ENCODE results near the gene ERMAP.
A peak's percentile ranks its signal among the peaks of the same experiment; 100 is the strongest.
"Not testable (repeated sequence)": the region's sequence is repeated elsewhere in the genome, so short reads cannot be mapped to it uniquely, and the experiment has no call there.

The ERMAP gene

DNA sequence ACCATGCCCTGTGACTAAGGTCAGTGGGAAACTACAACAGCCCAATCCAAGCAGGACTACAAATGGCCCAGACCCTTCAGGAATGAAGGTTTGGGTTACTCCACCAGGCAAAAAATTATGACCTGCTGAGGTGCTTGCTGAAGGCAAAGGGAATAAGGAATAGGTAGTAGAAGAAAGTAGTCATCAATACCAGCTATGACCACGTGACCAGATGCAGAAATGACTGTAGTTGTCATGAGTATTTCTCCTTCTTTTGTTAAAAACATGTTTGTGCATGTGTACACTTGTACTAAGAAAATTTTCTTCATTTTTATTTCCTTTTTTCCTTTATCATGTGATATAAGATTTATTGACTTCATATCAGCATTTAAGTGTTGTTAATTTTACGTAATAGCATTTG is 52.3 kb downstream of the ERMAP start:
- not testable (repeated sequence) for DNase-seq

DNA sequence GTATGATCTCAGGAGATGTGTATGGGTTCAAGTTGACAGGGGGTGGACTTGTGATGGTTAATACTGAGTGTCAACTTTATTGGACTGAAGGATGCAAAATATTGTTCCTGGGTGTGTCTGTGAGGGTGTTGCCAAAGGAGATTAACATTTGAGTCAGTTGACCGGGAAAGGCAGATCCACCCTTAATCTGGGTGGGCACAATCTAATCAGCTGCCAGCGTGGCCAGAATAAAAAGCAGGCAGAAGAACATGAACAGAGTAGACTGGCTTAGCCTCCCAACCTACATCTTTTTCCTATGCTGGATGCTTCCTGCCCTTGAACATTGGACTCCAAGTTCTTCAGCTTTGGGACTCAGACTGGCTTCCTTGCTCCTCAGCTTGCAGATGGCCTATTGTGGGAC is 52.8 kb downstream of the ERMAP start:
- DNase-seq = not testable (repeated sequence)

DNA sequence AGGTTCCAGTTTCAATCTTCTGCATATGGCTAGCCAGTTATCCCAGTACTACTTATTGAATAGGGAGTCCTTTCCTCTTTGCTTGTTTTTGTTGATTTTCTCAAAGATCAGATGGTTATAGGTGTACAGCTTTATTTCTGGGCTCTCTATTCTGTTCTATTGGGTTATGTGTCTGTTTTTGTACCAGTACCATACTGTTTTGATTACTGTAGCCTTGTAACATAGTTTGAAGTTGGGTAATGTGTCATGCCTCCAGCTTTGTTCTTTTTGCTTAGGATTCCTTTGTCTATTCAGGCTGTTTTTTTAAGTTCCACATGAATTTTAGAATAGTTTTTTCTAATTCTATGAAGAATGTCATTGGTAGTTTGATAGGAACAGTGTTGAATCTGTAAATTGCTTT is 56.2 kb downstream of the ERMAP start:
- DNase-seq = not testable (repeated sequence)

DNA sequence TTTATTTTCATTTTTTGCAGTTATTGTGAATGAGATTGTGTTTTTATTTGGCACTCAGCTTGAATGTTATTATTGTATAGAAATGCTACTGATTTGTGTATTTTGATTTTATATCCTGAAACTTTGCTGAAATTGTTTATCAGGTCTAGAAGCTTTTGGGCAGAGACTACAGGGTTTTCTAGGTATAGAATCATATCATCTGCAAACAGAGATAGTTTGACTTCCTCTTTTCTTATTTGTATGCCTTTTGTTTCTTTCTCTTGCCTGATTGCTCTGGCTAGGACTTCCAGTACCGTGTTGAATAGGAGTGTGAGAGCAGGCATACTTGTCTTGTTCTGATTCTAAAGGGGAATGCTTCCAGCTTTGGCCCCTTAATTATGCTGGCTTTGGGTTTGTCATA is 56.7 kb downstream of the ERMAP start:
- DNase-seq = no peak

DNA sequence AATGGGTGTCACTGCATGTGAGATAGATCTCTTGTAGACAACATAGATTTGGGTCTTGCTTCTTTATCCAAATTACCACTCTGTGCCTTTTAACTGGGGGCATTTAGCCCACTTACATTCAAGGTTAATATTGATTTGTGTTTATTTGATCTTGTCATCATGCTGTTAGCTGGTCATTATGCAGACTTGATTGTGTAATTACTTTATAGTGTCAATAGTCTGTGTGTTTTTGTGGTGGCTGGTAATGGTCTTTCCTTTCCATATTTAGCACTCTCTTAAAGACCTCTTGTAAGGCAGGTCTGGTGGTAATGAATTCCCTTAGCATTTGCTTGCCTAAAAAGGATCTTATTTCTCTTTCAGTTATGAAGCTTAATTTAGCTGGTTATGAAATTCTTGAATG is 59.1 kb downstream of the ERMAP start:
- DNase-seq = no peak

DNA sequence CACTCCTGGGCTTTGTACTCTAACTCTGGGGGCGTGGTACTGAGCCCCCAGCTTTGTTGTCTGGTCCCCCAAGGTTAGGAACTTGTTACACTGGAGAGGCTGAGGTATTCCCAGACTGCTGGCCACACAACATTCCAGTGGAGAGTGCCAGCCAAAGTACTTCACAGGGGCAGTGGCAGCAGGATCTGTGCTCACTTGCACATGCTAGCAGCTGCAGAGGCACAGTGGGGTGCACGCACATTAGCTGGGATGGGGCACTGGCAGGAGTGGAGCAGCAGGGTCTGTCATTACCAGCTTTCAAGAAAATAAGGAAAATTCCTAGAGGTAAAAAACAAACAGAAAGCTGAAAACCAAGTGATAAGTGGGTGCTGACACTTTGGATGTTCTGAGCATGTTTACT is 60.5 kb downstream of the ERMAP start:
- no peak for DNase-seq

DNA sequence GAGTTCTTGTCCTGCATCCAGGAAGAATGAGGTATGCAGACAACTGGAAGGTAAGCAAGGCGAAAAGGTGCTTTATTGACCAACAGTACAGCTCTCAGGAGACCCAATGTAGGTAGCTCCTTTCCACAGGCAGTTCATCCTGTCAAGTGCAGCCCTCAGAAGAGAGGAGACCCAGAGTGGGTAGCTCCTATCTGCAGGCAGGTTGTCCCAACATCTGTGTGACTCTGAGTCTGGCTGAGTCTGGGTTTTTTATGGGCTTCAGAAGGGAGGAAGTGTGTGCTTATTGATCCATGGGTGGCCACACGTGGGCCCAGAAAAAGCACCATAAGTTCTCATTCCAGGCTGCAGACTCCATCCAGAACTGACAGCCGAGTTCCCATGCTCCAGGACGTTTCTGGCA is 63.5 kb downstream of the ERMAP start:
- no peak for DNase-seq

DNA sequence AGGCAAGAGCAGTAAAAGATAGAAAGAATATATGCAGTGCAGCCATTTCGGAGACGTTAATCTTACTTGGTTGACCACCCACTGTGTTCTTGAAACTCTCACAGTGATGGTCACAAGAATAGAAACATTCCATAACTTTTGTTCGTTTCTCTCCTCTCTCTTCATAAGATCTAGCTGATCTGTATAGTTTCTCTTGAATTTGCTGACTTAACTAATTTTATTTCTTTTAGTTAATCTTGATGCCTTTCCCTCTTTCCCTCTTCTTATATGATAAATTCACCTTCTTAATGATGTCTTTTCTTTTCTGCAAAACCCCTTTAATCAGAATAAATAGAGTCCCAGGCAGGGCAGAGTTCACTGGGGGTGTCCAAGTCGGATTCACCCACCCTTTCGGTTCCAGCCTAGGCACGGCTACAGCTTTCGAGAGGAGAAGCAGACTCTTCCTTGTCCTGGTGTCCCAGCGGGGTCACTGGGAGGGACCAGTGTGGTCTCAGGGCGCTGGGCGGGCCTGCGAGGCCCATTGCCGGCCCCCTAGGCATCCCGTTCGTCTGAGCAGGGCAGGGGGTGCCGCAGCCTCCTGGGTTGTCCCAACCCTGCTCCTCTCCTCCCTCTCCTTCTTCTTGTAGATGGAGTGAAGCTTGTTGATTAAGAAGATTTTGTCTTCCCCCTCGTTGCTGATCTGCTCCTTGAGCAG is 69.3 kb downstream of the ERMAP start:
- no peak for DNase-seq

DNA sequence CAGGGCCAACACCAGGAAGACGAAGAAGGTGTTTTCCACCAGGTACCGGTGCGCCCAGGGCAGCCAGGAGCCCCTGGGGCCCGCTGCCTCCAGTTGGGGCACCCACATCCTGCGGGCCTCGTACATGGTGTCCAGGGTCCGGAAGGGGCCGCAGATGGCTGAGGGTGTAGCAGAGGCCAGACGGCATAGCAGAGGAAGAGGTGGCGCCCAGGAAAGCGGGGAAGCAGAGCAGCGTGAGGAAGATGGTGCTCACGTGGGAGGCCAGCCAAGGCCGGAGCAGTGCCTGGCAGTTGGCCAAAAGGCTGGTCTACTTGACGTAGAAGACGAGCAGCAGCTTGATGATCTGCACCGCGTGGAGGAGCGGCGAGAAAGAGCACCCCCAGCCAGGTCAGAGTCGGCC is 69.9 kb downstream of the ERMAP start:
- DNase-seq = no peak

DNA sequence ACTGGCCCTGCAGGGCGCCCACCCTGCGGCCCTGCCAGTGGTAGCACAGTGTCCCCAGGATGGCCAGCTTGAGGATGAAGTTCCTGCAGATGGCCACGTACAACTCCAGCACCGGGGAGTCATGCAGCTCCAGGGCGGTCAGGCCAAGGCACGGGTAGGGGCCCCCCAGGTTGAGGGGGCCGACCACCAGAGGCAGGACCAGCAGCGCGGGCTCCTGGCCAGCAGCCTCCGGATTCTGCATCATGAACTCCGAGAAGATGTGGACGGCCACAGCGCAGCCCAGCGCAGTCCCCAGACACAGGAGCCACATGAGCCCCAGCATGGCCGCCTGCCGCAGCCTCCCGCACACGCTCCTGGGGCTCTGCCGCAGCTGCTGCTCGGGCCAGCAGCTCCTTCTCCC is 70.4 kb downstream of the ERMAP start:
- no peak for DNase-seq

DNA sequence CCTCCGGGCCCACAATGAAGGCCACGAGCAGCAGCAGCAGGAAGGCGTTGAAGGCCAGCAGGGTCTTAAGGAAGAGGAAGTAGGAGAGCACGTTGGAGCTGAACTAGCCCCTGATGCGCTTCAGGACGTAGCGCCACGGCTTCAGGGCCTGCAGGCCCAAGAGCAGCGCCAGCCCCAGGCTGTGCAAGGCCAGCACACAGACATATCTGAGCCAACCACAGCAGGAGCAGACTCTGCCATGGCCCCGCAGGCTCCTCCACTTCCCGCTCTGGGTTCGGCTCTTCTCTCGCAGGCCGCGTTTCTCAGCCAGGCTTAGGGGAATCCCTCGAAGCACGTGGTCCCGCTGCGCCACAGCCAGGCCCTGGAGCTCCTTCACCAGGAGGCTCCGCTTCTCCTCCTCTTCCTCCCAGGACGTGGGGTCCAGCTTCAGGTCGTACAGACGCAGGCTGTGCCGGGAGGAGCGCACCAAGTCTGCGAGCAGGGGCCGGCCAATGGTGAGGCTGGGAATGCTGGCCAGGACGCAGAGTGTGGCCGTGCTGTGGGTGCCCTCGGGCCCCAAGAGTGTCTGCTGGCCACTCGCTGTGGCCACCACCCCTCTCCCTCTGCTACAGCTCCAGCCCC is 71.2 kb downstream of the ERMAP start:
- DNase-seq = no peak

DNA sequence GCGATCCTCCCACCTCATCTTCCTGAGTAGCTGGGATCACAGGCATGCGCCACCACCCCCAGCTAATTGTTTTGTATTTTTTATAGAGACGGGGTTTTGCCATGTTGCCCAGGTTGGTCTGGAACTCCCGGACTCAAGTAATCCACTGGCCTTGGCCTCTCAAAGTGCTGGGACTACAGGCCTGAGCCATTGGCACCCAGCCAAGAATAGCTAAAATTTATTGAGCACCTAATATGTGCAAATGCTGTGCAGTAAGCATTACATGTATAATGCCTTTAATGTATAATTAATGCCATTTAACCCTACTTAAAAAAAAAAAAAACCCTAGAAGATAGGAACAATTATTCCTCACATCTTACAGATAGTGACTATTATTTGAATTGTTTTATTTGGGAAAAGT is 72.3 kb downstream of the ERMAP start:
- no peak for DNase-seq

DNA sequence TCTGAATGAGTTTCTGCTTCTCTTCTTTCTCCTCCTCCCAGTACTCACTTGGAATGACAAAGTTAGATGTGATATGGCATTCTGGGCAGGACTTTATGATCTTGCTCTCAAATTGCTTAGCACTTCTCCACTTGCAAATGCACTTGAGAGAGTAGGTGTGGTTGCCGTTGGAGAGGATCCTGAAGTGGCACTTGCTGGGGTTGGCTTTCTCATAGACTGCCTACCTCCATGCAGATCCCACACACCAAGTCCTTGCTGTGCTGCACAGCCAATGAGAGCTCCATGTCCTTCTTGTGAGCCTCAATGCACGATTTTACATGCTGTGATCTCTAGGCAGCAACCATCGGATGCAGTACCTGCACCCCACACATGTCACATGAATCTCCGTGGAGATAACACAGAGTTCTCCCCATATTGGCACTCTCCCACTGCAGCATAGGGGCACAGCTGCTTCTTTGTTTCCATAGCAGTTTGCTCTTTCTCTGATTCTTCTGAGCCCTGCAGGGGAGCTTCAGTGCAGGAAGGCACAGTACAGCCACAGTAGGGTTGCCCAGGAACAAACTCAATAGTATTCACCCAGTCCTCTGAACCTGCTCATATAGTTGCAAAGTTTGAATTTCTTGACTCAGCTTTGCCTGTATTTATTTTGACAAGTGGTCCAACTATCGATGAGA is 74.7 kb downstream of the ERMAP start:
- peak in 7 of 56 donors; percentile 3 to 27 (median 9) for DNase-seq

Measured in nucleus accumbens (tissue), 56 donors.